Activated CD4-positive, alpha-beta T cell treated with anti-CD3 and anti-CD28 coated beads for 1 hour (primary cell): ENCODE results near the gene FAAH2.
"Not testable (repeated sequence)": the region's sequence is repeated elsewhere in the genome, so short reads cannot be mapped to it uniquely, and the experiment has no call there.

Experiments used
- DNase-seq: peaks from one replicate; pipeline ENCODE4 v3.0.0-alpha.2; 2020

Gene FAAH2

GRCh38 chrX:57394162-57394561 lies 107.7 kb downstream of the FAAH2 start:
- DNase-seq, result not testable (repeated sequence)

DNA sequence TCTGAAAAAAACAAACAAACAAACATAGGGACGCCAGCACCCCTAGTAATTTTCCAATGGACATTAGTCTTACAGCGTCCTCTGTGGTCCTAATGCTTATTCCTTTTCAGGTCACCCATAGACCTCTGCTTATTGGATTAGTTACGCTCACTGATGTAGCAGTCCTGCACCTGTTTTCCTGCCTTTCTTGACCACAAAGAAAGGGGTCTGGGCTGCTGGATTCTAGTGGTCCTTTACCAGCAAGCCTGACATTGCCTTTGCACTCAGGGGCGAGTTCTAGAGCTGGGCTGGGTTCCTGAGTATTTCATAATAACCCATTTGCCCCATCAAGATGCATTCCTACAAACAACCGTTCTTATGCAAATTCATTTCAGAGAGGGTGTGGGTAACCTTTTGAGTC lies 116.7 kb downstream of the FAAH2 start:
- not testable (repeated sequence) for DNase-seq

DNA sequence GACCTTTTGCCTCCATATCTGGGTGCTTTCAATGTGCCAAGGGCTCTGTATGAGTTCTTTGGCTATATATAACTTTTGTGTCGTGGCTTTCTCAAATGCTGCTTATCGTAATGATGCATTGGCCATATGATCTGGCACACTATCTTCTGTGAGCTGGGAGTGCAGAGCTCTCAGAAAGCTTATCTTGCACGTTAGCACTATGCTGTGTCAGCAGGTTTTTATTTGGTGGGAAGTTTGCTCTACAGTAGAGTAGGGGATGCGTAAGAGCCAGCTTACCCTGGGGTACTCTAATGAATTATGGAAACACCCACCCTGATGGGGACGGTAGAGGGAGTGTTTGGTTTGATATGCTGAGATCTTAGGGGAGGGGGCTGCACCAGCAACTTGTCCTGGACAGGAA lies 119.6 kb downstream of the FAAH2 start:
- DNase-seq, result no peak

GRCh38 chrX:57417827-57418226 lies 131.3 kb downstream of the FAAH2 start:
- no peak for DNase-seq

- no peak for DNase-seq
Measured at GRCh38 chrX:57422289-57422688, 135.8 kb downstream of the FAAH2 start.

DNA sequence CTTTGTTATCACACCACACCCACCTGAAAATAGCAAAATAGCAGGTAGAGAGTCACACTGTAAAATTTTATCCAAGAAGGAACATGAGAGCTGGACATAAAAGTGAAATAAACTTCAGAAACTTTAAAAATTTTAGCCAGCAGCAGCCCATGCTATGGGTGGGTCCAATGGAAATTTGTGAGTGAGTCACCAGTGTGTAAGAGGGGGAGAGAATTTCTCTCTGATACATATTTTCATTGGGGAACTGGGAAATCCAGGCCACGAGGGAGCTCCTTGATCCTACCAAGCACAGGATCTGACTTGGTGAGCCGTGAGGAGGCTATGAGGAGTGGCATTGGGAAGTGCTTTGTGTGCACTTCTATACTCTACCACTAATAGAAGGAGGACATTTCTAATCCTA lies 136.3 kb downstream of the FAAH2 start:
- DNase-seq, result no peak

- no peak for DNase-seq
Measured at GRCh38 chrX:57445076-57445475, 158.6 kb downstream of the FAAH2 start.

- no peak for DNase-seq
Measured at GRCh38 chrX:57445832-57446231, 159.3 kb downstream of the FAAH2 start.

- DNase-seq, result no peak
Measured at GRCh38 chrX:57447856-57448255, 161.3 kb downstream of the FAAH2 start.

GRCh38 chrX:57451426-57452020 lies 165.0 kb downstream of the FAAH2 start:
- no peak for DNase-seq

- DNase-seq, result no peak
Measured at GRCh38 chrX:57453901-57454300, 167.4 kb downstream of the FAAH2 start.

- no peak for DNase-seq
Measured at GRCh38 chrX:57481514-57481913, 195.0 kb downstream of the FAAH2 start.

- DNase-seq, result no peak
Measured at GRCh38 chrX:57516491-57516890, 230.0 kb downstream of the FAAH2 start.

DNA sequence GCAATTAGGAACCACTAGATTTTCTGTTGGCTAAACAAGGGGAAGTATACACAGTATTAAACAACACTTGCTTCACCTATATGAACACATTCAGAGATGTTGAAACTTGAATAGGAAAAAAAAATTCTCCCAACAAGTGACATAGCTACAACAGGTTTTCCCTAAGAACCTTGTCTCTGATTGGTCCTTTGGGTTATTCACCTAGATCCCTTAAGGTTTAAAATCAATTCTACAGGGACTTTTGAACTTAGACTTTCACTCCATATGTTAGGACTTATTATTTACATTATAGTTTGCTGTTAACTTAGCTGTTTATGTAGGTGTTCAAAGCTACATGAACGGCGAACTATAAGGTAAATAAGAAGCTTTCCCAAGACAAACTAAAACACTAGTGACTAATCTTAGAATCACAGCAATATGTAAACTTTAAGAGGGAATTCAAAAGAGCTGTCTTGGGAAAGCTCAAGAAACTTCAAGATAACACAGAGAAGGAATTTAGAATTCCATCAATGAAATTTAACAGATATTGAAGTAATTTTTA lies 233.1 kb downstream of the FAAH2 start:
- no peak for DNase-seq

GRCh38 chrX:57528670-57529255 lies 242.3 kb downstream of the FAAH2 start:
- DNase-seq, result no peak
